GM12892 (cell line): ENCODE results near the gene SDC3.

Source experiments
- POLR2A ChIP-seq: IDR thresholded peaks from 2 replicates; pipeline ENCODE4 v1.6.1; 2011; ENCODE audit warnings: low read depth, low read length, control low read depth
- POLR2AphosphoS5 ChIP-seq: IDR thresholded peaks from 2 replicates; pipeline ENCODE4 v1.6.1; 2011; ENCODE audit warnings: low read depth, low read length, control low read depth
- TAF1 ChIP-seq: IDR thresholded peaks from 2 replicates; pipeline ENCODE4 v1.6.1; 2011; ENCODE audit warnings: low read depth, mild to moderate bottlenecking, control low read depth, low read length, borderline replicate concordance

GRCh38 chr1:30845904-30846290 lies 62.7 kb downstream of the SDC3 start:
- TF ChIP-seq POLR2A (no peak), POLR2AphosphoS5 (no peak), TAF1 (no peak)
